NCI-H748 treated with DMSO at 0.1 percent for 48 hours (cell line): Measurements from ENCODE around the gene NRXN3.

Experiments
- DNase-seq: peaks from one replicate; lab custom pipeline; 2025; lab: John Stamatoyannopoulos, UW

The NRXN3 gene

GRCh38 chr14:78823035-78823434 is 652.9 kb downstream of the NRXN3 start:
- no peak for DNase-seq

- no peak for DNase-seq
Observed at GRCh38 chr14:78823516-78823915, 653.3 kb downstream of the NRXN3 start.

DNA sequence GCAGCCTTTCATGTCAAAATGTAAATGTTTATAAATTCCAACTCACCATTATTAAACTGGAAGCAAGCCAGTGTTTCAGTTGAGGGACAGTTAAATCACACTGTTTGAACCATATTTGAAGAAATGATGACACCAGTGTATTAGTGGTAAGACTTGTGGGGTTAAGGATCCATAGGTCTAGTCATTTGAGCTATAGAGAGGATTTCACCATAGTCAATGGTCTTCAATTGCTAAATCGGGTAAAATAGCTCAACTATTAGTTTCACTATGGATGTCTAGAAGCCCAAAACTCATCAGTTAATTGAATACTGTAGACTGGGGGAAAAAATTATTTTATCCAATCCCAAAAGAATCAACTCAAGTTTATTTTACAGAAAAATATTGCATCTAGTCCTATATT is 659.1 kb downstream of the NRXN3 start:
- no peak for DNase-seq

DNA sequence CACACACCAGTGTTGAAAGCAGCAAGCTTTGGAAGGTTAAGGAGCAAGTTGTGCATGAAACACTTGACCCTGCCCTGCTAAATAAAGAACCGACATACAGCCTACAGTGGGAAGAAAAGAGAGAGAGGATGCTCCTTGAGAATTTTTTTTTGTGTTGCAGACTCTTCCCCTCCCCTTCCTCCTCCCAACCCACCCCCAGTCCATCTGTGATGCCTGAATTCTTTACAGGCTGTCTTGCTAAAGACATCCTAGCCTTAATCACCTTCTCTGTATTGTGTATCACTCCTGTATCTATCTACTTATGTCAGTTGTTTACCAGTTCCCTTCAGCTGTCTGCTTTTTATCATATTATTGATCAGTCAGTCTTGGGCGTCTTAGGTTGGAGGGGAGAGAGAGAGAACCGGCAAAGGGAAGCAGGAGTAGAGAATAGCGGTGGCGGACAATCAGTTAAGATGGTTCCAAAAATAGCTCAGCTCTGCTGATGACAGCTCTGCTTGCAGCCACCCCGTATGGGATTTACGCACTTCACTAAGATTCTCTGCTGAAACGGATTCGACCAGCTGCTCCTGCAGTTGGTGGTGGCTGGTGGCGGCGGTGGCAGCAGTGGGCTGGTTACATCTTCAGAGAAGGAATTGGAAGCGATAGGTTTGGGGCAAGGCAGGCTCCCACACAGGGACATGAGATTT is 664.7 kb downstream of the NRXN3 start:
- DNase-seq: no peak

DNA sequence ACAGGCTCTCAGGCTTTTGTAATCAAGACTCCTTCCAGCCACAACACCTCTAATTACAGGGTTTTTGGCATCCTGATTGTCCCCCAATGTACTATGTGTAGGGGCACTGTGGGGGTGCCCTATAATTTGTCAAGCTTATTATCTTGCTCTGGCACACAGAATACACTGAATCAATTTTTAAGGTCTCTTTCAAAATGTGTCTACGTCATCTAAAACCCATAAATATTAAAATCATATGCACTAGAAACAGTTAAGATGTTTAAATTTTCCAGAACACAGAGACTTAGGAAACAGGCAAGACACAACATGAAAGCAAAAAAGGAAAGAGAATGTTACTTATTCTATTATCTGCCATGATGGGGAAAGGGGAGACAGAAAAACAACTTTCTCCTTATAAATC is 665.7 kb downstream of the NRXN3 start:
- no peak for DNase-seq

- DNase-seq: peak; percentile 39
Observed at GRCh38 chr14:78836777-78837176, 666.6 kb downstream of the NRXN3 start.

- DNase-seq: no peak
Observed at GRCh38 chr14:78838959-78839358, 668.8 kb downstream of the NRXN3 start.

DNA sequence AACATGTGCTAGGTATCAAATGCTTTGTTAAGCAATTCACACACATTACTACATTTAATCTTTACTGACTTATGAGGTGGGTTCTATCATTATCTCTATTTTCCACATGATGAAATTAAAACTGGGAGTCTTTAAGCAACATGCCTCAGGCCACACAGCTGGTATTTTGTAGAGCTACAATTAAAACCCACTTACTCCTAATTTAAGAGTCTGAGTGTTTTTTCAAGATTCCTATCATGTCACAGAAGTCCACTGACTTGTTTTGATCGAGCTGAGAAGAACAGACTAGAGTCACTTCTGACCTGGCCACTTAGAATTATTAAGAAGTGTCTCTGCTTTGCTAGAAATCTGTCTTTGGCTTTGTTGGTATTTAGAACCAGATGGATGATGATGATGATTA is 670.7 kb downstream of the NRXN3 start:
- DNase-seq: no peak

DNA sequence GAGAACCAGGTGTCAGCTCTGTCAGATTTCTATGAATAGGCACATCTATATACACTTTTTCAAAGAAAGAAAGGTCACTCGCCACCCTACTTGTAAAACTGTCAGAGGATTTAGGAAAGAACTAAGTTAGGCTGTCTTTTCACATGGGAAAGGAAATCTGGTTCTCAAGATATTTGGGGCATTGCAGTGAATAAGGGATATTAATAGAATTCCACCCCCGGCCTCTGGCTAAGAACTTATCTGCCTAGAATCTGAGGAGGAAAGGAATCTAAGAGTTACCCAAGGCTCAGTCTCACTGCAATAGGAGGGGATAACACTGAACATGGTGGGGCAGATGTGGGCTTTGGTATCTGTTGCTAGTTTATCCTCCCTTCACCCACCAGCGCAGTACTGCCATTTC is 677.6 kb downstream of the NRXN3 start:
- DNase-seq: no peak

DNA sequence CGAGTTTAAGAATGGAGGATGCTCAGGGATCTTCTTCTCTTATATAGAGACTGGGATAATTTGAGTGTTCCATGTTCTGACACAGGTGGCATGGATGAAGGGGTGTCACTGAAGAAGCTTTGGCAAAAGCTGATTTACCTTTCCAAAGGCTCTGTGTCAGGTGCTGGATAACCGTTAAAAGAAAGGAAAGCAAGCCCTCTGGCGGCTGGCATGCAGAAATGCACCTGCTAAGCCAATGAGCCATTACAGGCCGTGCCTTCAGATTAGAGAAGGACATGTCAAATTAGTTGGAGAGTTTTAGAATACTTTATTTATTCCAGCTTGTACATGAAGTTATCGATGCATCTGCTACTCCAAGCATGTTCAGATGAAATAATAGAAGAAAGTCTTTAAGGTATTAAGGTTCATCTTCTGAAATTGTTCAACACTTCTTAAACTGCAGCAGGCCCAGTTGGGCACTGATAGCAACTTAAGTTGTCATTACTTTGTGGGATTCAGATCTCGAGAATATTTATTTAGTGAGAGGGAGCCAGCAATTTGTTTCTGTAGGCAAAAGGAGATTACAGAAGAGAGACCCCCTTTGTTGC is 678.2 kb downstream of the NRXN3 start:
- peak; percentile 18 for DNase-seq

DNA sequence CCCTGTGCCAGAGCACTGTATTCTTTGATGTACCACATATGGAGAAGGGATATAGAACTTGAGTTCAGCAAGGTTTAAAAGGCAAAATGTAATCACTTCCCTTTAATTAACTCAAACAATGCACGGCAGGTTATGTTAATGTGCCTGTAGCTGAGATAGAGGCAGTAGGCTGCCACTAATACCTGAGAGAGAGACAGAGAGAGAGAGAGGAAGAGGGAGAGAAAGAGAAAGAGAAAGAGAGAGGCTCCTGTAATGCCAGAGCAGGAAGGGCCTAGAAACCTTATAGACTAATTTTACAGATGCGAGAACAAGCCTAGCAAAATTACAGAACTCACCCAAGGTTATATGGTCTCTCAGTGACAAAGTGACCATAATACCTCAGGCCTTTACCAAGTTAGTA is 679.8 kb downstream of the NRXN3 start:
- DNase-seq: no peak

- DNase-seq: no peak
Observed at GRCh38 chr14:78851189-78851588, 681.0 kb downstream of the NRXN3 start.

DNA sequence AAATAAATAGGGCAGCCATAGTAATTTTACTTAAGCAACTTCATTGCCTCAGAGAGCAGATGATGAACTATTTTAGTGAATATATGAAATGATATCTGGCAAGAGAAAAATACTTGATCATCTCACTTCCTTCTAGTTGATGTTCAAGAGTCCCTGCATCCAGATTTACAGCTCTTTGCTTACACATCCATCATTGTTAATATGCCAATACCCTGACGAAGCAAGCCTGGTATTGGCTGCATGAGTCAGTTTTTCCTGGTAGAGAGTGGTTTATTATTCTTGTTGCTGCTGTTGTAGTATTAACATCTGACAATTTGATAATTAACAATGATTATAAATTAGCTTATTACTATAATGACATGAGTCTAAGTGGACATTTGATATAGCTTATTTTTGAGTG is 681.9 kb downstream of the NRXN3 start:
- no peak for DNase-seq

DNA sequence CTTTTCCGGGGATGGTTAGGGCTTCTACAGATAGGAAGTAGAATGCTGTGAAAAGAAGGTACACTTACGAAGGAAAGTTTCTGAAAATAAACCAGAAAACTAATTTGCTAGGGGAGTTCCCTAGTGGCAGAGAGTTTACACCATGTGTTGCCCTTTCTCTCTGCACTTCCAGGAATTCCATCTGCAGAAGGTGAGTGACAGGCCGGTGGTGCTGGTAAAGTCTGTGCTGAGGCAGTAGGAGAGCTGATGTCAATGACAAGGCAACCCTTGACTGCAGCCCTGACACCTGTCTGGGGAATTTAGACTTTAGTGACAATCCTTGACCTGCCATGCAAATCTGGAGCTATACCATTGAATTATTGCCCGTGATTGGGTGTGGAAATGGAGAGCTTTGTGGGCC is 687.8 kb downstream of the NRXN3 start:
- no peak for DNase-seq

- DNase-seq: no peak
Observed at GRCh38 chr14:78863143-78863542, 693.0 kb downstream of the NRXN3 start.

GRCh38 chr14:78872837-78873236 is 702.7 kb downstream of the NRXN3 start:
- no peak for DNase-seq

- no peak for DNase-seq
Observed at GRCh38 chr14:78873581-78873980, 703.4 kb downstream of the NRXN3 start.

GRCh38 chr14:78875049-78875448 is 704.9 kb downstream of the NRXN3 start:
- no peak for DNase-seq

- DNase-seq: no peak
Observed at GRCh38 chr14:78885884-78886283, 715.7 kb downstream of the NRXN3 start.

GRCh38 chr14:78897443-78897842 is 727.3 kb downstream of the NRXN3 start:
- DNase-seq: no peak

GRCh38 chr14:78902010-78902623 is 731.9 kb downstream of the NRXN3 start:
- DNase-seq: peak; percentile 37

DNA sequence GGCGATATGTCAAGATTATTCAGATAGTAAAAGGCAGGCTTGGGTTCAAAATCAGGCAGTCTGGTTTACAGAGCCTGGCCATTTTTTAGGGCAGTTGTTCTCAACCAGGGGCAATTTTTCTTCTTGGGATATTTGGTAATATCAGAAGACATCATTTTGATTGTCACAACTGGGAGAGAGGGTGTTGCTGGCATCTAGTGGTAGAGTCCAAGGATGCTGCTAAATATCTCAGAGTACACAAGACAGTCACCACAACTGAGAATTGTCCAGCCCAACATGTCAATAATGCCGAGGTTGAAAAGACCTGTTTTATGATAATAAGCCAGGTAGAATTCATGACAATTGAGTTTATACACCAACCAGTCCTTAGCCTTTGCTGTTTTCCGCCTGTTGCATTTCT is 733.9 kb downstream of the NRXN3 start:
- no peak for DNase-seq

GRCh38 chr14:78917462-78917861 is 747.3 kb downstream of the NRXN3 start:
- DNase-seq: no peak

GRCh38 chr14:78921856-78922255 is 751.7 kb downstream of the NRXN3 start:
- no peak for DNase-seq
